GM19240 (cell line): ENCODE results near the gene MMRN2.
"Not testable (repeated sequence)": the region's sequence is repeated elsewhere in the genome, so short reads cannot be mapped to it uniquely, and the experiment has no call there.

Experiments
- DNase-seq: peaks from one replicate; pipeline ENCODE4 v3.0.0; 2011; ENCODE audit warnings: low spot score; ENCODE audit not compliant: insufficient read length

The MMRN2 gene

GRCh38 chr10:86956848-86957448 is 467 bp downstream of the MMRN2 start:
- DNase-seq, result no peak

DNA sequence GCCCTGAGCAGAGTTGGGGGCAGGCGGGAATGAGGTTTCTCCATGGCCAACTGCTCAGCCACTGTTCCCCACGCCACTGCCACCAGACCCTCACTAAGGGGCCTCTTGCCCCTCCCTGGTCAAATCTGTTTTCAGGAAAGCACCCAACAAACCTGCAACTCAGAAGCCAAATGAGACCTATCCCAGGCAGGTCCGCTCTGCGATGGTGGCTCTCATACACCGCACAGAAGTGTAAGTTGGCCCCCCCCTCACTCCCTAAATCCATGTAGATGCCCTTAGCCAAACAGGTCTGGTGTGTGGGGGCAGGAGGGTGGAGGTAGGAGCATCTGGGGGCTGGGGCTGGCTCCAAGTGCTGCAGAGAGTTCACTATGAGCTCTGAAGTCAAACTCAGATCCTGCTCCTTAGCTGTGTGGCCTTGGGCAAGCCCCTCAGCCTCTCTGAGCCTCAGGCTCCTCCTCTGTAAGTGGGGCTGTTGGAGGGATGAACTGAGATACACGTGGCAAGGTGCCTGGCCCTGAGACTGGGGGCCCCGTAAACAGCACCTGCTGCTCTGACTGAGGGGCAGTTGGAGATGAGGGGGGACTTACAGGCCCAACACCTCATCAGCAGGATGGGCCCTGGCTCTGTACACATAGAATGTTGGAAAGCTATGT is 1.1 kb downstream of the MMRN2 start:
- no peak for DNase-seq

GRCh38 chr10:86955501-86956194 is 1.8 kb downstream of the MMRN2 start:
- DNase-seq, result no peak

- DNase-seq, result no peak
Measured at GRCh38 chr10:86954681-86955500, 2.5 kb downstream of the MMRN2 start.

DNA sequence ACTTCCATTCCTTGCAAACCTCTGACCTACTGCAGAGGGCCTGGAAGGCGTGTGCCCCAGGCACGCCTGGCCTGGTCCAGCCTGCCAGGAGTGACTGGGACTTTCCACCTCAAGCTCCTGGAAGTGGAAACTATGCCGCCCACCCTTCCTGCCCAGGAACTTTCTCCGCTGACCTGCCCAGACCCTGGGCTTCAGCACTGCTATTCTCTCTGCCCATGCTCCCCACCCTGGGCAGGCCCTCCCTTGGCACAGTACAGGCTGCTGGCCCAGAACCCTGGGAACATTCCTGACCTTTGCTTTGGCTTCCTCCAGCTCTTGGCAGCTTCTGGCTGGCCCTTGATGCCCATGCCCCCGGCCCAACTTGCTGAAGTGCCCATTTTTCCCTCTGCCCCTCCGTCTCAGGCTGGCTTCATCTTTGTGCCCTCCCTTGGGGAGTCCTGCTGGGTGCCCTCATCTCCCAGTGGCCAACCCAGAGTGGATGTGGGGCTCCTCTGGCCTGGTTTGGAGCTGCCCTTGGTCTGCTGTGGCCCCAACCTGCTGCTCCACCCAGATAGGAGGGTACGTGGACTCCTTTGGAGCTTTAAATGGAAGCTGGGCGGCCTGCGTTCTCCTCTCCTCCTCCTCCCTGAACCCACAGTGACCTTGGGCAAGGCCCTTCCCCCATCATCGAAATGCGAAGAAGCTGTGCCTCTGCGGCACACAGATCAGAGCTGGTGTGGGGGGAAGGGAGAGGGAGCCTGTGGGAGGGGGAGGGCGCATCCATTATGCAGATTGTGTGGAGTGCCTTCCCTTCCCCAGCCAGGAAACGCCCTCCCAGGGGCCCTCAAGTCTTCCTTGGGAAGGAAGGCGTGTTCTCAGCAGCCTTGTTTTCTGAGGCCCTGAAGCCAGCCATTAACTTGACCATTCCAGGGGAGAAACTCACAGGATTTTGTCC is 3.4 kb downstream of the MMRN2 start:
- no peak for DNase-seq

- DNase-seq, result not testable (repeated sequence)
Measured at GRCh38 chr10:86952697-86953096, 4.7 kb downstream of the MMRN2 start.

DNA sequence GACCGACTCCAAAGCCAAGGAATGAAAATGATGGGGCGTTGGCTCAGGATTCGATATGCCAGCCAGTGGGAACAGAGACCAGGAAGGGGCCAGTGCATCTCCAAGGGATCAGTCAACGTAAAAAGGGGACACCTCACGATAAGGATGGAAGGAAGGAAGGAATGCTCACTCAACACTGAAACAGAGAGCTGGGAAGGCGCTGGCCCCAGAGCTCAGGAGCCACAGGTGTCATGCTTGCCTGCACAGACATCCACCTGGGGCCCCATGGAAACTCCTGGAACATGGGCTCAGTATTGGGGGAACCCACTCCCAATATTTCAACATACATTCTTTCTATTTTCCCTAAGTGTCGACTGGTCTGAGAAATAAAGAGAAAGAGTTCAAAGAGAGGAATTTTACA is 5.3 kb downstream of the MMRN2 start:
- DNase-seq, result no peak

- DNase-seq, result no peak
Measured at GRCh38 chr10:86951184-86951761, 6.1 kb downstream of the MMRN2 start.

GRCh38 chr10:86950349-86950748 is 7.1 kb downstream of the MMRN2 start:
- DNase-seq, result no peak

- DNase-seq, result not testable (repeated sequence)
Measured at GRCh38 chr10:86947806-86948205, 9.6 kb downstream of the MMRN2 start.

DNA sequence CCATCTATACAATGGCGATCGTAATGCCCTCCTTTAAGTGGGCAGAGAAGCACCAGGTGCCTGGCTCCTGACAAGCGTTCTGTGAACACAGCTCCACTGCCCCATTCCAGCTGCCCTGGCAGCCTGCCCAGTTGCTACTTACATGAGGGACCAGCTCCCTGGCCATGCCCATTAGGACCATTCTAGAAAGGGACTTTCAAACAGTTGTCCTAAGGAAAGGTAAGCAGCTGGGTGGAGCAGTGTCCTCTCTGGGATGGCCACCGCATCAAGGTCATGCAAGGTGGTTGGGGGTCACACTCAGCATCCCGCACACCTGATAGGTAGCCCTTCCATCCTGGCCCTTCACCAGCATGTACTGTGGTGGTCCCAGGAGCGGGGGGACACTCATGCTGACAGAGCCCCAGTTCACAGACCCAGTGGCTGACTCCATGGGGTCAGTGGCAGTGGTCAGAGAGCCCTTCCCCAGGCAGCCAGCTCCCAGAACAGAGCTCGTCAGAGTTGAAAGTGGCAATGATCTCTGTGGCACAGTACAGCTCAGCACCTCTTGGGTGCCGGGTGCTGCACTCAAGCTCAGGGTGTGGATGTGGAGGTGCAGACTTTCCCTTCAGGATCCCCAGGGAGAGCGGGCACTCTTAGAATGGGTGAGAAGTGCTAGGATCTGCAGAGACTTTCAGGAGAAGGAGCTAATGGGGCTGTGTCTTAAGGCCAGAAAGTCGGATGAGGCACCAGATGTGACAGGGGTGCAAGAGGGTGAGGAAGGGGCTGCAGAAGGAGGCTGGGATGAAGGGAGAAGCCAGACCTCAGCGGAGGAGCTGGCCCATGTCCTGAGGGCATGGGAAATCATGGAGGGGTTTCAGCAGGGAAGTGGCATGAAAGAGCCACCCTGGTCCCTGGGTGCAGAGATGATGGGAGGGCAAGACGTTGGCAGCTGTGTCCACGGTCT is 10.9 kb downstream of the MMRN2 start:
- no peak for DNase-seq

DNA sequence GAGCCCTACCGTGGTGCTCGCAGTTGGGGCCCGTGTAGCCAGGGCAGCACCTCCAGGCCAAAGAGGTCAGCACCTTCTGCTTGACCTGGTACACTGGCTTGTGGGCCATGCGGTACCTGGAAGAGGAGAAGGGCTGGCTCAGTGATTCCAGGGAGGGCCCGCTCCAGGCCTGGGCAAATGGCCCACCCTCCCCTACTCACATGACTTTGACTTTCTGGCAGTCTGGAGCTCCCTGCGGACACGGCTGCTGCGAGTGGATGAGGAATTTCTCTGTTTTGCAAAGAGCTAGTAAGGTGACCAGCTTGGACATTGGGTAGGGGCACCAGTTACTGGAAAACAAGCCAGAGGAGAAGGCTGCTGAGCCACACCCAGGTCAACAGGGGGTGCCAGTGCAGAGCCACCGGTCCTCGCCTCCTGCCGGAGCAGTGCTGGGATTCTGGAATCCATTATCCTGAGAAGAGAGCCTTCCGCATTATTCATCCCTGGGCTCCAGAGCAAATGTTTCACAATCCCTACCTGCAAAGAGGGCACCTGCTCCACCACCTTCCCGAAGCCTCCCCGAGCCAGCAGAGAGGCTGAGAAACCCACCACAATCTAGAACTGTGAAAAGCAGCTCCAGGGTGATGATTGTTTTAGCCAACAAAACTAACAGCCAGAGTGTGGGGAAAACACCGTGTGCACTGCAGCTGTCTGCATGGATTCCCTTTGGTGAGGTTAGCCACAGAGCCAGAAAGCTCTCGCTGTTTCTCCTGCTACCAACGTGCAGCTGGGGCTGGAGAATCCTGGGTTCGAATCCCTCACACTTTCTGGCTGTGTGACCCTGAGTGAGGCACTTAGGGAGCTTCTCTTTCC is 11.8 kb downstream of the MMRN2 start:
- no peak for DNase-seq

DNA sequence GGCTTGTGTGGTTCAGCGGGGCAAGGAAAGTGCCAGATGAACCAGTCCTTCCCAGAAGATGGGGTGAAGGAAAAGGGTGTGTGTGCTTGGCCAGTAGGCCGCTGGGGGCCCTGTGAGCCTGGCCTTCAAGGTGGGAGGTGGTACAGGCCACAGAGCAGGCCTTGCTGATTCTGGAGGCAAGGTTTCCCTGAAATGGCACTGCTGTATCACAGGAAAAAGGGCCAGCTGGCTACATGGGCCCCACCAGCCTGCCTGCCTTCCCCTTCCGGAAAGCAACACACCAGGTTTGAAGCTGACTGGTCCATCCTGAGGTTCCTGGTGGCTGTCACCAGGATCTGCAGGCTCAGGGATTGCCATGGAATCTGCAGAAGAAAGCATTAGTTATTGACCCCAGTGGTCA is 12.5 kb downstream of the MMRN2 start:
- DNase-seq, result no peak

DNA sequence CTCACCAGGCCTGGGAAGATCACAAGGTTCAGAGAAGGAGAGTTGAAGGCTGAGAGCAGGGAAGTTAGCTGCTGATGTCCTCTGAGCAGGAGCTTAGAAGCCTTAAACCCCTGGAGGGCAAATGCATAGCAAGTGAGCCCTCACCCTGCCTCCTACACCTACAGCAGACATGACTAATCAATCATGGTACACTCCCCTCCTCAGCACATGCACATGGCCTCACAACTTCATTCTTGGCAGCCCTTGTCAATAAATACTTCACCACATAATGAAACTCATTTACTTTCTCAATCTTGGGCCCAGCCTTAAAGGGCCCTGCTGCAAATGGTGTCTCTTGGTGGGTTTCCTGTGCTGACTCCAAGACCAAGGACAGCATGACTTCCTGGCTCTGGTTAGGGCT is 12.9 kb downstream of the MMRN2 start:
- no peak for DNase-seq

GRCh38 chr10:86944031-86944419 is 13.4 kb downstream of the MMRN2 start:
- no peak for DNase-seq

DNA sequence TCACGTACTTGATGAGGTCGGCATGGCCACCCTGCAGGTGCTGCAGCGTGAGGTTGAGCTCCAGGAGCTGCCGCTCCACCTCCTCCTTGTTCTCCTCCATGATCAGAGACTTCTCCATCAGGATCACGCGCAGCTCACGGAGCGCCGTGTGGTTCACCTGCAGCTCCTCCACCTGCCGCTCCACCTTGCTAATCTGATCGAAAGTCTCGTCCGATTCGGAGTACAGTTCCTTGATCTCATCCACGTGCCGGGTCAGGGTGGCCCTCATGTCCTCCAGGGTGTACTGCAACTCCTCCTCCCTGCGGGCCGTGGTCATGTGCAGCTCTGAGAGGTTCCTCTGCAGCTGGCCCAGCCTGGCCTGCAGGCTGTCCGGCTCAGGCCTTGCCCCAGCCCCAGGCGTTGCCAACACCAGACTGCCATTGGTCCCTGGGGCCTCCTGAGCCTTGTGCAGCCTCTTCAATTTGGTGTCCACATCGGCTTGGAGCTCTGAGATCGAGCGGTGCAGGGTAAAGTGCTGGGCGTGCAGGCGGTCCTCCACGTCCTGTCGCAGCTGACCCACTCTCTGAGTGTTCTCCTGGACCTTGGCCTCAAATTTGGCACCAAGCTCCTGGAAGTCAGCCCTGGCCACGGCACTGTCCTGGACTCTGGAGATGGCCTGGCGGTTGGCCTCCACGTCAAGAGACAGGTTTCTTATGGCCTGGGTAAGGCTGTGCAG is 13.9 kb downstream of the MMRN2 start:
- no peak for DNase-seq

DNA sequence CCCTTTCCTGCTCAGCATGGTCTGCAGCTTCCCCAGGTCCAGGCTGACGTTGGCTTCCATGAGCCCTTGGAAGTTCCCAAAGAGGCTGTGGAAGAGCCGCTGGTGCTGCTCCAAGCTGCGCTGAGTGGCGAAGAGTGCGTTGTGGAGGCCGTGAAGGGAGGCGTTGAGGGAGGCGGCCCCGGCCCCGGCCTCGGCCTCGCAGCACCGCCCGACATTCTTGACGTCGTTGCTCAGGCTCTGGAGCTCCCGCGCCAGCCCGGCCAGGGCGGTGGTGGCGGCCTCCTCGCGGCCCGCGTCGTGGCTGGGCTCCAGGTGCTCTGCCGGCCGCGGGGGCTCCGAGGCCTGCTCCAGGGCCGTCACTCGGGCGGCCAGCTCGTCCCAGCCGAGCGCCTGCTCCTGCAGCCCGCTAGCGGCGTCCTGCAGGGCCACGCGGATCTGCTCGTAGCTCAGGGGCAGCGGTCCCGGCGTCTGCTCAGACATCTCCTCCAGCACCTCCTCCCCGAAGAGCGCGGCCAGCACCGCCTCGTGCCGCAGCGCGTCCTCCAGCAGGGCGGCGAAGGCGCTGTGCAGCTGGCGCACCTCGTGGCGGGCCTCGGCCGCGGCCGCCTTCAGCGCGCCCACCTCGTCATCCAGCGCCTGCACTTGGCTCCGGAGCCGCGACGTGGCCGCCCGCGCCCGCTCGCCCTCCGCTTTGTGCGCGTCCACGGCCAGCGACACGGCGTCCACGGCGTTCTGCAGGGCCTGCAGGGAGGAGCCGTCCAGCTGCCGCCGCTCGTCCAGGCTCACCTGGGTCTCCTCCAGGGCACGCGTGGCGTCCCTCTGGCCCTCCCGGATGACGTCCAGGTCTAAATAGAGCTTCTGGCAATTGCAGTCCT is 14.7 kb downstream of the MMRN2 start:
- DNase-seq, result no peak
